ENCODE measurements around the gene MRAP2.

MRAP2 gene, protein sequence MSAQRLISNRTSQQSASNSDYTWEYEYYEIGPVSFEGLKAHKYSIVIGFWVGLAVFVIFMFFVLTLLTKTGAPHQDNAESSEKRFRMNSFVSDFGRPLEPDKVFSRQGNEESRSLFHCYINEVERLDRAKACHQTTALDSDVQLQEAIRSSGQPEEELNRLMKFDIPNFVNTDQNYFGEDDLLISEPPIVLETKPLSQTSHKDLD

DNA sequence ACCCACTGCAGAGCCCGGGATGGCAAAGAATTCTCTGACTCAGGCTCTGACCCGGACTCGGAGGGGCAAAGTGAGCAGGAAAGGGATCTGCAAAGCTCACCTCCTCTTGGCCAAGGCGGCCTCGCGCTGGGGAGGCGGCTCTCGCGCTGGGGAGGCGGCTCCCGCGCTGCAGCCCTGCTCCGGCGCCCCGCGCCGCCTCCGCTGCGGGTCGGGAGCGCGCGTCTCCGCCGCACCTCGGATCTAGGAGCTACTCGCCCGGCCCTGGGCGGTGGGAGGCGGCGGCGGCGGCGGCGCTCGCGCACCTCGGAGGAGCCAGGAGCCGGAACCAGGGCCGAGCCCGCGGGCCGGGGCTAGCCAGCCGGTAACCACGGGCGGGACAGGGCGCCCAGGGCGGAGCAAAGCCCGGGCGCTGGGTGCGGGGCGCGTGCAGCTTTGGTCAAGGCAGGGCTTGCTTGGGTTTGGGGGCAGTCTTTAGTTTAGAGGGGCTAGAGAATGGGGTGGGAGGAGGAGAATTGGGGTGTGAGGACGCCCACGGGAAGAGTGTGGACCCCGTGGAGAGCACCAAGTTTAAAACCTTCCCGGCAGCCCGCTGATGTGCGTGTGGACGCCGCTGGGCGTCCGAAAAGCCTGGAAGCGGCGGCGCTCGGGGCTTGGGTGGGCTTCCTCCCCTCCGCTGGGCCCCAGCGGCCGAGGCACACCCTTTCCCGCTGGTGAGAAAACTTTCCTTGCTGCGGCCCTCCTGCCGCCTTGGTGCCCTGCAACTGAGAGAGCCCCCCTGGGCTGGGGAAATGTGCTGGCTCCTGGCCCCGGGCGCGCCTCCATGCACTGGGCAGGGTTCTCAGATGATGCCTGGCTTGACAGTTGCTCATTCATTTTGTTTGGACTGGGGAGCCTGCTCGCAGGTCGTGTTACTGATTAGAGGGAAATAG lies at the start of gene MRAP2:
Gene MRAP2 (plus strand): TSS at position 250 of the 929 bp plus-strand sequence. CDS start 21,547 bp downstream, outside the sequence.
- DNase-seq = no peak

DNA sequence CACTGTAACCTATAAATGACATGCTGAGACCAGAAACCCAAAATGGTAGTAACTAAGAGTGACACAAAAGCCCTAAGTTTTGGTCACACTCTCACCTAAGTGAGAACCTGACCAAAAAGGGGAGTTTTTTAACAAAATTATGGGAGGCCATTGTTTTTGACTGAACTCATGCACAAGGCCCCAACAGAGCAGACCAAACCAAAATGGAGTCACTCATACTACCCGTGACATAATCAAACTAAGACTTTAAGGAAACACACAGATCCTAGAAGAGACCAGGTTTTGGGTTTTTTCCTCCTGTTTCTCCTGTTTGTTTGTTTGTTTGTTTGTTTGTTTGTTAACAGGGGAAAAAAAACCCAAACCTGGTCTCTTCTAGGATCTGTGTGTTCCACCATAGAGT lies 49.2 kb upstream of the MRAP2 start:
- DNase-seq = no peak

DNA sequence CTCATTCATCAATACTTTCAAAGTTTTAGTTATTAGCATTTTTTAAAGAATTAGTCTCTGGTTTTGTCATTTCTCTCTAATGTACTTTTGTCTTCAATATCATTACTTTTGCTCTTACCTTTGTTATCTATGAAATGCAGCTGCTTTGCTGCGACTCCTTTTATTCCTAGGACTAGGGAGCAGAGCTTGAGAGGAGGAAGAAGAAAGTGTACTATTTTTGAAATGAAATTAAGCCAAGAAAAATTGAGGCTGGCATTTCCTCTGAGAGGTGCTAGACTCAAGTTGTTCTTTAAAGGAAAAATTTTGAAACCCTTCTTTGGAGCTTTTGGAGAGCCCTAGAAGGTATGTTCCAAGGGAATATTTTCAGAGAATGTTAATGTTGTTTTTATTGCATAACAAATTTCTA lies 48.3 kb upstream of the MRAP2 start:
- DNase-seq = no peak

DNA sequence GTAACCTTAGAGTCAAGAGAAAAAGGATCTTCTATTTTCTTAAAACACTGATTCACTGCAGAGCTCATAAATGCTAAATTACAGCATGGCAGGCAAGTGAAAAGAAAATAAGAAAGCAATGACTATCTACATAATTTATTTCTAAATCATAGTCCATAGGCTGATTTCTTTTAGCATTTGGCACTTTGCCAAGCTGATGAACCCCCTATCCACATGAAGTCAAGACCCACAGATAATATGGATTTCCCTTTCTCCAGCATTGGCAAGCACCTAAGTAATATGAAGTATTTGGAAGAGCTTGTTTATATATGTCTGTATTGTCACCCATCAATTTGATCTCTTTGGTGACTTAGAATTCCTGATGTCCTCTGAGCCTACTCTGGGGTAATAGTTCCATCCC lies 47.9 kb upstream of the MRAP2 start:
- no peak for DNase-seq

DNA sequence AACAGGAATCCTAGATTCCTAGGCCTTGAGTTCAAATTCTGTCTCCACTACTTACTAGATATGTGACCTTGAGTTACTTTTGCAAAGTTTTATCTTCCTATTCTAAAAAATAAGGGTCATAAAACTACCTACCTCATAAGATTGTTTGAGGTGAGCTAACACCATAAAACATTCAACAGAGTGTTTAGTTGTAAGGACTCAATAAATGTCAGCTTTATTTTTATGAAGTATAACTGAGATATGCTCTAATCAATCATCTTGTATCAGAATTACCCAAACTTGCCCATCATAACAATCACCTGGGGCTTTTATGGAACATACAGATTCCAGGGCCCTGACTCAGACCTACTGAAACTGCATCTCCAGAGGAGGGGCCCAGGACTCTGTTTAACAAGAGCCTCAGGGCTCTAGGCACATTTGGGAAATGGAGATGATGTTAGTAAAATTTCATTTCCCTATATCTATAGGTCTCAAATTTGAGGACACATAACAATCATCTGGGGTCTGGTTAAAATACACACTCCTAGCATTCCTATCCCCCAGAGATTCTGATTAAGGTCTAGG lies 35.5 kb upstream of the MRAP2 start:
- no peak for DNase-seq

DNA sequence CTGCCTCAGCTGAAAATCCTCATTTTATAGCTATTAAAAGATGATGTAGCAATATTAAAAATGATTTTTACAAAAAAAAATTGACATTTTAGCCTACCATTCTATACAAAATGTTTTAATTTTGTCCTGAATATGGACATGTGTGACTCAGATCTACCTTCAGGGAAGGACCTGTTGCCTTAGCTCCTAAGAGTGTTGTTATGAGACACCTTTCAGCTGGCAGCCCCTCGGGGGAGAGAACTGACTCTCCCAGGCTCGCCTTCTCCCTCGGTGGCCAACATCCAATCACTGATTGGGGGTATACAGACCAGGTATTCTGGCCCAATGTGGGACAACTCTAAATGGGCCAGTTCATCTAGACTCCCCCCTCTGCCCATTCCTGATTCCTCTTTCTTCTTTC lies 32.5 kb upstream of the MRAP2 start:
- DNase-seq = no peak

DNA sequence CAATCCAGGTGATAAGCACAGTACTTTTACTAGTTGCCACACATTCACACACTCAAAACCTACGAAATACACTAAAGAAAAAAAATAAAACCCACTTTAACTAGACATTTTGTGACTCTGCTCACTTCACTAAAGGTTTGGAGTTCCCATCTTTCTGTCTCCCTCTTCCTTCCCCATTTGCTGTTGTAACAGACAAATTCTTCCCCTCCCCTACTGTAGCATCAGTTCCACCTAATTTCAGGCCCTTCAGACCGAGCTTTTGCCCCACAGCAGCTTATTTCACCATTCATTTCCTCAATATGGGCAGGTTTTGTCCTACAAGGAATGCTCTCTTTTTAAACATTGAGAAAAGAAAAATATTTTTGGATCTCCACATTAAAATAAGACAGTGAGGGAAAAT lies 31.3 kb upstream of the MRAP2 start:
- no peak for DNase-seq

DNA sequence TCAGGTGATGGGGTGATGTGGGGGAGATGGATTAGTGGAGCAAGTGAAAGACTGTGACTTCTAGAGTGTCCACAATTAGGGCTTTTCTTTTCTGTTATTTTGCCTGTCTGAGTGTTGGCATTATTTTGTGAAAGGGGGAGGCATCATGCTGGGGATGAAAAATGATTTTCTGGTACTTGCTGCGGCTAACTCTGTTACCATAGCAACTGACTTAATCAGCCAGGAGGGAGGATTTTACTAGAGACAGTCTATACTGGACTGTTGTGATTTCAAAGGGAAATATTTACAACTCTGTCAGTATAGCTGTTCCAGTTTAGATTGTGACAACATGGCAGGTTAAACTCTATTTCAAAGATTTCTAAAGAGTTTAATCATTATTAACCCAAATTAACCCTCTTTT lies 30.4 kb upstream of the MRAP2 start:
- DNase-seq = no peak

DNA sequence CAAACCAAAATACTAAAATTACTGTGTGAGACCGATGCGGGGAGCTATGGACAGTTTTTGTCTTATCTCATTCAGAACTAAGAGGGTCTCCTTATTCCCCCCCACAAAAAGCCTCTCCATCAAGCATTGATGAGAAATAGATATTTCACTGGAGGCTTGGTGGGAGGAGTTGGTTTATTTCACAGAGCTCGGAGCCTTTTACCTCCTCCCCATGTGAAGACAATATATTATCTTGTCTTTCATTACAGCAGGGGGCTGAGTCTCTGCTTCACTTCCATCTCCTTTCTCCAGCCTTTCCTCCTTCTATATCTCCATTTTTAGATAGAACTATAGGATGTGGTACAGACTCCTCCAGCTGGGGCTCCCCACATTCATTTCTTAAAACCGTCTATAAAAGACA lies 29.9 kb upstream of the MRAP2 start:
- no peak for DNase-seq

DNA sequence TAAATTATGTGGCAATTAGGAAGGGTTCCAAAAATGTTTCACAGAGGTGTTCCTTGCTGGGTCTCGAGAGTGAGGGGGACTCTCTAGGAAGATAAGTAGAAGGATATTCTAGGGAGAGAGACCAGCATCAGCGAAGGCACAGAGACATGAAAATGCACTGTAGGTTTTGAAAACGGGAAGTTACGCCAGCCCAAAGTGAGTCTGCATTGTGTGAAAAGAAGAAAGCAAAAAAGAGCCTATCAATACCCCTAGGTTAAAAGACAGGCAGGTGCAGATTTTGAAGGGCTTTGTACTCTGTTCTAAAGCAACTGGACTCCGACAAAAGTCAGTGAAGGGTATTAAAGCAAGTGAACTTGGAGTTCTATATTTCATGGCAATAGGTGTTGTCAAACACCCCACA lies 25.7 kb upstream of the MRAP2 start:
- DNase-seq = no peak

DNA sequence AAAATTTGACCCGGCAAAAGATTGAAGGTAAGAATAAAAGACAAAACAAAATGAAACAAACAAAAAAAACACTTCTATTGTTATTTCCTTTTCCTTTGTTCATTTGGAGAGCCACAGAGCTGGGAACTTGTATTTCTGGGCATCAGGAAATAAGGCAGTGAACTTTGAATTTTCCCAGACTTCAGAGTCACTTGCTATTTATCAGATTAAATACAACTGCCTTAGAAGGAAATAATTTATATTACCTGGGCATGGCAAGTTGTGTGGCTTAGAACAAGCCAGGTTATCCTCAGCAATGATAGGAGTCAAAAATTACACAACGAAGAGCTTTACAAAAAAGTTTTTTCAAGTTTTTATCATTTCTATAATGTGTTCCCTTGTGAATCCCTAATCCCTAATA lies 20.2 kb upstream of the MRAP2 start:
- no peak for DNase-seq

DNA sequence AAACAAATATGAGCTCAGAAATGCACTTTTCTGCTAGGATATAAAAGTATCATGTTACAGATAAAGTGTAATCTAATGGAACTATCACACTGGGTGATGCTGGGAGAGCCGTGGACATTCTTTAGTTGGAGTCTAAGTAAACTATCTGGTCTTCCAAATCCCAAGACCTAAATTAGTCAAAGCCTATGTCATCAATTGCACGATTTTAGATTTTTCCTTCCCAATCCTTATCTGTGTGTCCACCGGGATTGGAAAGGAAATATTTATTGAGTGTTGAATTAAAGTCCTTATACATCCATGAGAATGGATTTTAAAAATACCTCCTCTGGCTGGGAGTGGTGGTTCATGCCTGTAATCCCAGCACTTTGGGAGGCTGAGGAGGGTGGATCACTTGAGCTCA lies 19.6 kb upstream of the MRAP2 start:
- DNase-seq = no peak

DNA sequence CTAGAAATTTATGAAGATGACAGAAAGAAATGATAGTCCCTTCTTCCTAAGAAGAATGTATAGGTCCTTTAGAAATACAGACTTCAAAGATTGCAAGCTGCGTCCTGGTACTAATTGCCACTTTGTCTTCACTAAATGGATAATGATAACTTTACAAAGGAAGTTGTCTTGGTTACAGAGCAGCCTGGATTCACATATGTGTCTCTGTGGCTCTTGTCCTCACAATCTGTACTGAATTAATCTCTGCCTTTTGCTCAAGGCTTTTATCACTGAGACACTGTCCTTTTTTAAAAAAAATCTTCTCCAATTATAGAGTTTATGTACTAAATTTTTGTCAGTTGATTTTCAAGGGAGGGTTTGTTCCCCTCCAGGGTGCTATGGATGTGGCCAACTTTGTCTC lies 17.5 kb upstream of the MRAP2 start:
- no peak for DNase-seq

DNA sequence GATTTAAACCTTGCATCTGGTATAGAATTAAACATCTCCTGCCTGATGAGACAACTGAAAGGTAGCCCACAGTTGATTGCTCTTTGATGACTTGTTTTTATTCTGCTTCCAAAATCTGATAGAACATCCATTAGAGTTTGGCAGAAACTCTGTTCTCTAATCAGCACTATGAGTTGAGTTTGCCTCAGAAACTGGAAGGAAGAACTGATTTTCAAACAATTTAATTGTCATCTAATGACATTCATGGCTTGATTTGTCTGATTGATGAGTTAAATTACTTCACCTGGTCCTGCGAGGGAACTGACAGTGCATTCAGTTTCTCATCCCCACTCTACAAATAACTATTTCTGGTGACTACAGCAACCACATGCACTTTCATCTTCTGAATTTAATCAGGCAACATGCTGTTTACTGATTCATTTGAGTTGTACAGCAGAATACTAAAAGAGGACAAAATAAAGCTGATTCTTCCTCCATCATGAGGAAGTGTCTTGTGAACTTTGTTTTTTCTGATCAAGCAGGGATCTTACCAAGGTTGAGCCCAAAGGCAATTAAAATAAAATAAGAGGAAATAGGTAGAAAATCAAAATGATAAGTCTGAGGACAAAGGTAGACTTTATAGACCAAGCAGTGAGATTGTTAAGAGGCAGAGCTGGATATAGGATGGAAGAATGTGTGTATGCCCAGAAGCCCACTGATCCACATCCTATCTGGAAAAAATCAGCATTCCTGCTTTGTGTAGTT lies 15.7 kb upstream of the MRAP2 start:
- no peak for DNase-seq

DNA sequence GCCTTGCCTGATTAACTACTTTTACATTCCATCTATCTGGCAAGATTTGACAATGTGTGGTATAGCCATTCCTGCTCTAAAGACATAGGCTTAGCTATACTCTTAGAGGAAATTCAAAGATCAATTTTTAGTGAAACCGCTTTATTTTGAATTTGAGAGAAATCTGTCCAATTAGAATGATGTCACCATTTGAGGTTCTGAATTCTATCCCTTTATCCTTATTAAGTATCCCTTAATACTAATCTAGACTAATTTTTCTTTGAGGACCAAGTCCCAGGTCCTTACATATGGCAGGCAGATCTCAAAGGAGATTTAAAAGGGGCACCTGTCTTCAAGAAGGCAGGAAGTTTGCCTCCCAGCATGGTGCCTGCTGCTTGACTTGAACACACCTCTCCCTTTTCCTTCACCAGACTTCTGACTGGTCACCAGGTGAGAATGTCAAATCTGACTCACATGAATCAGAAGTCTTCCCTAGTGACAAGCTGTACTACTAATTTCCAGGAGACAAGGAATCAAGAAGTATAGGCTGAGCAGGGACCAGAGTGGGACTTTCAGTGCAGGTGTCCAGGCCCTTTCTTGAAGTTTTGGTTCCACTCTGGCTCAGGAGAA lies 15.0 kb upstream of the MRAP2 start:
- no peak for DNase-seq

DNA sequence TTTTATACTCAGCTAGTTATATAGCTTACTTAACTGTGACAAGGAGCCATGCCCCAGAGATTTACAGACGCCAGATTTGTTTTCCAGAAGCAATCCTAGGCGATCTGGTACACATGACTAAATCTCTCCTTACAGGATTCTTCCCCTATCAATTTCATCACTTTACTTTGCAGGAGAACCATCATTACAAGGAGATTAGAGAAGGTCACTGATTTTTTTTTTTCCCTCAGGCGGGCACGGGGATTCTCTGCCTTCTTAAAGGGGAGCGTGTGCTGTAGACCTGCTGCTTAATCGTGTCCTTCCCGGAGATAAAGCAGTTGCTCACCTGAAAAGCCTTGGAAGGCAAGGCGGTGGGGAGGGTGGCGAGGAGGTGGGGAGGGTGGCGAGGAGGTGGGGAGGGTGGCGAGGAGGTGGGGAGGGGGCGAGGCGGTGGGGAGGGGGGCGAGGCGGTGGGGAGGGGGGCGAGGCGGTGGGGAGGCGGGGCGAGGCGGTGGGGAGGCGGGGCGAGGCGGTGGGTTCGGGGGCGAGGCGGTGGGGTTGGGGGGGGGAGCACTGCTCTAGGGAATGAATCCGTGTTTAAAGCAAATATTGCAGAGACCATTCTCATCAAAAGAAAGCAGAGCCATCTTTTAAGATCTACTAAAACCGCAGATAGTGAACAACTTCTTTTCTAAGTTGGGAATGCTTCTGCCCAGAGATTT lies 14.3 kb upstream of the MRAP2 start:
- no peak for DNase-seq

DNA sequence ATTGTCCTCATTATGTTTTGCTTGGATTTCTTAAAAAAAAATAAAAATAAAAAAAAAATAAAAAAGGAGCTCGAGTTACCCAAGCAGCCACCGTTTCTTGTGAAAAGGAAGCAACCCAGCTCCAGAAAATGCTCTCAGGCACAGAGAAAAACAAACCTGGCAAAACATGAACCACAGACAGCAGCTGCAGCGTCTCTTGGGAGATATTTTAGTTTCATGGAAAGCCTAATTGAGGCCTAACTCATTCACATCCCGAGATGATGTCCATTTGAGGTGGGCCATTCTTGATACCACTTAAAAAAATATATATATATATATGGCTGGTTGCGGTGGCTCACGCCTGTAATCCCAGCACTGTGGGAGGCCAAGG lies 13.7 kb upstream of the MRAP2 start:
- DNase-seq = no peak

DNA sequence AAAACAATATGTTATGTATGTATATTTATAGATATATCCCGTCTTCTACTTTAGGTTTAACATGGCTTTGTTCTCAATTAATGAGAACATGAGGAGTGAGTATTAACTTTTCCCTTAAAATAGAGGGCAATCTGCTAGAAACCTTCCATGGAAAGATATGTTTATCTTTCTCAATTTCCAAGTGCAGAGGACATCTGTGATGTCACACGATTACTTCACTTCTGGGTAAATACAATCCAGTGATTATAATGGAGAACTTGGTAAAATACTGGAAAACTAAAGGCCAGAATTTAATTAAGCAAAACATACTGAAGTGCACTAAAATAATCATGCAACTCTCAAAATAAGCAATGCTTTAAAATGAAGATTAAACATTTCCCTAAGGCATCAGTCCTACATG lies 11.9 kb upstream of the MRAP2 start:
- no peak for DNase-seq

DNA sequence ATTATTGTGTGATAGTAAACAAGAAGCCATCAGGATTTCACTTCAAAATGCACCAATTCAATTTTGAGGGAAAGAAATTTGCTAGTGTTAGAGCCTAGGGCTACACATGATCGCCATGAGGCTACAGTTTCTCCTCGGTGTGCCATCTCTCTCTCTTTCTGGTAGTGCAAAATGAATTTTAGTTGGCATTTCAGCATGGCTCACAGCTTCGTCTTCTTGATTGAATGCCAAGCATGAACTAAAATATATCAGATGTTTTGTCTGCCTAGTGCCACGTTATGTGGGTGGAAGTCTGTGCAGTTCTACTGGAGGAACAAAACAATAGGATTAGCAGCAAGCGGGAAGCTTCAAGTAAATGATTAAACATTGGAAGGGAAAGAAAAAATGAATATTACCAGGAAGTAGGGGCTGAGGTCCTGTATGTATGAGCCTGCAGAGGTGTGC lies 6.8 kb upstream of the MRAP2 start:
- DNase-seq = no peak

DNA sequence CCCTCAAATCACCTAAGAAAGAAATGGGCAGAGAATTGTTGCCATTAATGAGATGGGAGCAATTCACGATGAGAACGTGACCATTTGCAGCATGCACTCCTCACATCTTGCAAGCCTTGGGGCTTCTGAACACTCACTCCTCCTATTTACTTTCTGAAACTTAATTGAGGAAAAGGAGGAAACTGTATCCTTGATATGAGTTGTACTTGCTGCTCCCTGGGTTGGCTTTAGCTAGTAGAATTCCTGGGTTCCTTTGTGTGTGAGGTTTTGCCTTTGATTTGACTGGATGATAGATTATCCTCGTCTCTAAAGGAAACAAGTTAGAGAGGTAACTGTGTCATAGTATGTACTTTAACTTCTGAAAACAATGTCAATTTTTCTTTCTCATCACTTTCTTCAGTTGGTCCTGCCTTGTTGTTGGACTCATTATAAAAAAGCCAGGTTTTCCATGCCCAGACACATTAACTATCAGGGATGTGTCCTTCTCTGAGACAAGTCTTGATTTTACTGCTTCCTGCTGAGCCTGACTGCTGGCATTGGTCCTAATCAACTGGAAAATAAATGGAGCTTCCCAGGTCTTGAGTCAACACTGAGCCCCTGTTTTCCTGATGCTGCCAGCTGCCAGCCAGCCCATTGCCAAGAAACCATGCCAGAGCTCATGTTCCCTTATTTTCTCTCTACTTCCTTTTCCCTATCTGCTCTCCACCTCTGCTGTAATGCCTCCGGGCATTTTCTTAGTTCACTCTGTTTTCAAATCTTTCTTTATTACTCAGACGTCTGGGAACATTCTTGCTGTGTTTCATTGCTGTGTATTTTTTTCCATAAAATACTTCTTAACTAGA lies 6.0 kb upstream of the MRAP2 start:
- DNase-seq = no peak

DNA sequence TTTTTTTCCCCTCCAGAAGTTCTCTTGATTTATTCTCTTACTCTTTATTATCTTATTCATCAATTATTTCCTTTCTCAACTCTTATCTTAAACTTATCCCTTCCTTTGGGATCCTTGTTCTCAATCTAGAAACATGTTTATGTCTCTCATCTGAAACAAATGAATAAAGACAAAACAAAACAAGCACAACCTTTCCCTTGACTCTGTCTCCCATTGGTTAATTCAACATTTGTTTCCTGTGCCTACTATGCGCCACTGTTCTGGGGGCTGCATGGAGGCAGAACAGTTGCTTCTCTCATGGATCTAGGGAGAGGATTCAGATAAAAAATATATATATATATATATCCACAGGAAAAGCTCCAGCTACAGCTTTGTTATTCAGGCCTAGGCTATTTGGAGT lies 5.2 kb upstream of the MRAP2 start:
- DNase-seq = no peak
